Measurements from ENCODE around the gene BMP2.

BMP2 gene

GRCh38 chr20:6744805-6745204 is 22.7 kb upstream of the BMP2 start:
- H3K4me3 ChIP-seq (ENCODE audit: control insufficient read depth, low read depth, low read length): no peak overlapping the region
- no peak for TF ChIP-seq CTCF (IDR thresholded peaks at IDR 0.05; ENCODE audit: control insufficient read depth, insufficient read depth, low read depth, low read length, missing control alignments)
- no peak for DNase-seq (ENCODE audit: low read depth)

GRCh38 chr20:6746901-6747609 is 20.4 kb upstream of the BMP2 start:
- no peak for DNase-seq (ENCODE audit: low read depth)
- no peak for TF ChIP-seq CTCF (IDR thresholded peaks at IDR 0.05; ENCODE audit: control insufficient read depth, insufficient read depth, low read depth, low read length, missing control alignments)
- H3K4me3 ChIP-seq (ENCODE audit: control insufficient read depth, low read depth, low read length): no peak overlapping the region

- no peak overlapping the region for H3K4me3 ChIP-seq (ENCODE audit: control insufficient read depth, low read depth, low read length)
- no peak for TF ChIP-seq CTCF (IDR thresholded peaks at IDR 0.05; ENCODE audit: control insufficient read depth, insufficient read depth, low read depth, low read length, missing control alignments)
- no peak for DNase-seq (ENCODE audit: low read depth)
Measured at GRCh38 chr20:6750438-6750837, 17.0 kb upstream of the BMP2 start.

GRCh38 chr20:6756693-6757595 is 10.5 kb upstream of the BMP2 start:
- no peak for DNase-seq (ENCODE audit: low read depth)
- H3K4me3 ChIP-seq (ENCODE audit: control insufficient read depth, low read depth, low read length): no peak overlapping the region
- TF ChIP-seq CTCF (IDR thresholded peaks at IDR 0.05; ENCODE audit: control insufficient read depth, insufficient read depth, low read depth, low read length, missing control alignments): no peak

- H3K4me3 ChIP-seq (ENCODE audit: control insufficient read depth, low read depth, low read length): no peak overlapping the region
- TF ChIP-seq CTCF (IDR thresholded peaks at IDR 0.05; ENCODE audit: control insufficient read depth, insufficient read depth, low read depth, low read length, missing control alignments): no peak
- DNase-seq (ENCODE audit: low read depth): no peak
Measured at GRCh38 chr20:6764619-6765018, 2.9 kb upstream of the BMP2 start.

- no peak overlapping the region for H3K4me3 ChIP-seq (ENCODE audit: control insufficient read depth, low read depth, low read length)
- TF ChIP-seq CTCF (IDR thresholded peaks at IDR 0.05; ENCODE audit: control insufficient read depth, insufficient read depth, low read depth, low read length, missing control alignments): peak; percentile 44
- DNase-seq (ENCODE audit: low read depth): peak; percentile 28
Measured at GRCh38 chr20:6765469-6766058, 1.9 kb upstream of the BMP2 start.
